GM21786 (cell line): ENCODE data around the gene CRK.
"Not testable (repeated sequence)": the region's sequence is repeated elsewhere in the genome, so short reads cannot be mapped to it uniquely, and the experiment has no call there.

Source experiments
- ATAC-seq: cut with Tn5 transposase; IDR thresholded peaks from one replicate; pipeline ENCODE4 v1.9.1; 2021; ENCODE audit not compliant: unreplicated experiment

Gene CRK

DNA sequence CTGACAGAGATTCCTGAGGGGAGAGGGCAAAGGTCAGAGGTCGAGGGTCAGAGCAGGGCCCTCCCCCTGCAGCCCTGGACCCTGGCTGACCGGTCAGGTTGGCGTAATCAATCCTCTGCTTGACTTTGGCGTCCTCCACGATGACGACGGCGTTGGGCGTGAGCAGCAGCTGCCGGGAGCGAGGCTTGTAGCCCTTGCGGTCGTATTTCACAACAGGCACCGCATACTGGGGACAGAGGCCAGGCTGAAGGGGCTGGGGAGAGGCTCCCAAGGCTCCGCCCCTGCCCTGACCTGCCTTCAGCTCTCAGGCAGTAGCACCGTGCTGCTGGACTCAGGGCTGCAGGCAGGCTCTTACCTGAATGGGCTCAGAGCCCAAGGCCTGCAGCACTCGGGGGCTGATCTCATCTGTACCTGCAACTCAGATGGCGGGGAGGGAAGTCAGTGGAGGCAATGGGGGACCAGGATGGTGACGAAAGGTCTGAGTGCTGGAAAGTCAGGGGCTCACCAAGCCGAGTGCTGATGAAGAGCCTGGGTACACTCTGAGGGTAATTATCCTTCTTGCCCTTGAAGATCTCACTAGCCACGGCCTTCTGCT lies 12.0 kb upstream of the CRK start:
- no peak for ATAC-seq

GRCh38 chr17:1467258-1467657 lies 11.2 kb upstream of the CRK start:
- ATAC-seq, result no peak

DNA sequence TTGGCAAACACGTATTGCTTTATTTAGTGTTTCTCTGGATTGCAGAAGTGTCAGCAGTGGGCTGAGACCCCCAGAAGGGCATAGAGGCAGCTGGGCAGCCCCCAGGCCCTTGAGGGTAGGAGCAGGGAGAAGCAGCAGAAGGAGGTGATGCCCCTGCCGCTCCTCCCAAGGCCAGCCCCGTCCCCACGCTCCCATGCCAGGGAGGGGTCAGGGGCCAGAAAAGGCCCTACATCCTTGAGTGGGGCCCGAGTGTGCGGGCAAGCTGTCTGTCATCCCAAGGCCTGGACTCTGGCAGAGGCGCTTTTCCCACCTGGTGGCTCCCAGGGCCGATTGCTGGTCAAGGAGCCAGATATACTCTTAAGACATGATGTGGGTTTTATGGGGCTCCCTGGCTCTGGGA lies 8.2 kb upstream of the CRK start:
- no peak for ATAC-seq

DNA sequence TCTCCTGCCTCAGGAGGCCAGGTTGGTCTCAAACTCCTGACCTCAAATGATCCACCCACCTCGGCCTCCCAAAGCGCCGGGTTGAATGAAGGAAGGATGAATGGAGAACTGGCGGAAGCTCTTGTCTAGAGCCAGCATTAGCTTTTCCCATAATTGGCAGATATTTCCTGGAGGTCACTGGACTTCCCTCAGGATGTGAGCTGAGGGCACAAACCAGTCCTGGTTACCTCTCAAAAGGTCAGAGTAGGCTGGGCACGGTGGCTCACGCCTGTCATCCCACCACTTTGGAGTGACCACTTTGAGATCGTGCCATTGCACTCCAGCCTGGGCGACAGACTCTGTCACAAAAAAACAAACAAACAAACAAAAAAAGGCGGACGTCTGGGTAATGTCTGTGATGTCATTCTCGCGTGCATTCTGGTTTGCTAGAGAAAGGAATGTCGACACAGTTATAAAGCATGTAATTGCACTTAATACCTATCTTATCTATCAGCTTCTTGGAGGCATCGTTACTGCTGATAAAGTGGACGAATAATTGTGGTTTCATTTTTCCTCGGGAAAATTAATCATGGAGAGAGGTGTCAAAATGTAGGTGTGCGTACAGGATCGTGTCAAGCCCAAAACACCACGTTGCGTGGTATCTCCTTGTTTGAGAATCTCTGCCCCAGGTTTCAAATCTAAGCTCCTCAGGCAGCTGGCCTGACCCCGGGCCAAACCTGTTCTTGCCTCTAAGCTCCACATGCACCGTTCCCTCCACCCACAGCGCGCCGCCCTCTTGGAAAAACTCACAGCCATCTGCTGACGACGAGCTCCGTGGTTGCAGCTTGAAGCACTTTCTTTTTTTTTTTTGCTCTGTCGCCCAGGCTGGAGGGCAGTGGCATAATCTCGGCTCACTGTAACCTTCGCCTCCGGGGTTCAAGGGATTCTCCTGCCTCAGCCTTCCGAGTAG lies 6.4 kb upstream of the CRK start:
- no peak for ATAC-seq

DNA sequence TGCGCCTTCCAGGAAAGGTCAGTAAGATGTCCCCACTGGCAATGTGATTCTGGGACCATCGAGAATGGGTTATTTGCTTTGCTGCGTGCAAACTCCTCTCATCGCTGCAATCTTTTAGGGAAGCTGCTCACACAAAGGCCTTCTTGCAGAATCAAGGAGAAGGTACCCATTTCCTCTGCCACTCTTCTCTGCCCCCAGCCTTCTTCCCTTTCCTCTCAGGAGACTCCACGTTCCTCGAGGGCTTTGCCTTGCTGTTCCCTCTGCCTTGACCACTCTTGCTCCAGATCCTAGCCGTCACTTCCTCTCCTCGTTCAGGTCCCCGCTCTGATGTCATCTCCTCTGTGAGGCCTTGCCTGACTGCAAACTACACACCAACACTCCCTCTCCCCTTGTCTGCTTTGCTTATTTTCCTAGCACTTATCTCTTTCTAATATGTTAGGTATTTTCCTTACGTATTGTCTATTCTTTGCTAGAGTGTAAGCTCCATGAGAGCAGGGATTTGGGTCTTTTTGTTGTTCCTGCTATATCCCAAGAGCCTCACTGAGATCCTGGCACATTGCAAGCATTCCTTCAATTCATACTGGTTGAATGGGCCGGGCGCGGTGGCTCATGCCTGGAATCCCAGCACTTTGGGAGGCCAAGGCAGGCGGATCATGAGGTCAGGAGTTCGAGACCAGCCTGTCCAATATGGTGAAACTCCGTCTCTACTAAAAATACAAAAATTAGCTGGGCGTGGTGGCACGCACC lies 5.3 kb upstream of the CRK start:
- no peak for ATAC-seq

DNA sequence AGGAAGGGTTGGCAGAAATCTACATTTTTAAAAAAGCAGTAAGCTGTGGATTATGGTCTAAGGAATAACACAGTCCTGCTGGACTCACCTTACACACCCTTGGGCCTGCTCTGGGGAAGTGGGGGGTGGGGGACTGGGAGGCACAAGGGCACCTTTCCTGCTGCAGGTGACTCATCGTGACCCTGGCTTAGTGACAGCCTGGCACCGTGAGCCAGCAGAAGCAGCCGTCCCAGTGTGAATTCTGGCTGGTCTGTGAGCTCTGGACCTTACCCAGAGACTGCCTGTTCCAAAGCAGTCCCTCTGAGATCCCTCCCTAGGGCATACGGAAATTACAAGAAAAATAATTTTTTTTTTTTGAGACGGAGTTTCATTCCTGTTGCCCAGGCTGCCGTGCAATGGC lies 4.2 kb upstream of the CRK start:
- no peak for ATAC-seq

DNA sequence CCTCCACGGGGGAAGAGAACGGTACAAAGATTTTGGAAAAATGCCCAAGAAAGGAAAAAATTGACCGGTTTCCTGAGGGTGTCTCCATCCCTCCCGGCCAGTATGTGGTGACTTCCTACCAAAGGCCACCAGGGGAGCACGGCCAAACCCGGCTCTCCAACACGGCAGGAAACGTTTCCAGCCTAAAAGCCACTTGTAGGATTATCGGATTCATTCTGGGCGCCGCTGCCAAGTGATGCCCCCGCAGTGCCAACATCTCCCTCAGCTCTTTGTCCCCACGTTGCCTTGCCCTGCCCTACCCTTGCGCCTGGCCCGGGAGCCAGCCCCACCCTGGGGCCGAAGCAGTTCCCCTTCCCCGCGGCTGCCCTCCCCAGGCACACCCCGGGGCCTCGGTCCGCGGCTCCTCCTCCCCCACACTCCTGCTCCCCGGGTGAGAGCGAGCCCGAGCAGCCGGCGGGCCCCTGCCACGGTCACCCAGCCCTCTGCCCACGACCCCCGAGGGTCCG lies 688 bp downstream of the CRK start:
- peak; percentile 19 for ATAC-seq

GRCh38 chr17:1454541-1454940 lies 1.5 kb downstream of the CRK start:
- ATAC-seq, result no peak

DNA sequence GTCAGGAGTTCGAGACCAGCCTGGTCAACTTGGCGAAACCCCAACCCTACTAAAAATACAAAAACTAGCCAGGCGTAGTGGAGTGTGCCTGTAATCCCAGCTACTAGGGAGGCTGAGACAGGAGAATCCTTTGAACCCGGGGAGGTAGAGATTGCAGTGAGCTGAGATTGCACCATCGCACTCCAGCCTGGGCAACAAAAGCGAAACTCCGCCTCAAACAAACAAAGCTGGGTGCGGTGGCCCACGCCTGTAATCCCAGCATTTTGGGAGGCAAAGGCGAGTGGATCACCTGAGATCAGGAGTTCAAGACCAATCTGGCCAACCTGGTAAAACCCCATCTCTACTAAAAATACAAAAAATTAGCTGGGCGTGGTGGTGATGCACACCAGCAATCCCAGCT lies 2.3 kb downstream of the CRK start:
- not testable (repeated sequence) for ATAC-seq

DNA sequence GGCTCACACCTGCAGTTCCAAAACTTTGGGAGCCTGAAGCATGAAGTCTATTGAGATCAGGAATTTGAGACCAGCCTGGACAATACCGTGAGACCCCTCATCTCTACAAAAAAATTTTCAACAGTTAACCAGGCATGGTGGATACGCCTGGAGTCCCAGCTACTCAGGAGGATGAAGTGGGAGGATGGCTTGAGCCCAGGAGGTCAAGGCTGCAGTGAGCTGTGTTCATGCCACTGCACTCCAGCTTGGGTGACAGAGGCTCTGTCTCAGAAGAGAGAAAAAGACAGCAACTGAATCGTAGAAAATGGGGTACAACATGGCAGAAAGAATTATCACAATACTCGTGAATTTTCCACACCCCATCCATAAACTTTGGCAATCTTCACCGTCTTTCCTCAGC lies 3.2 kb downstream of the CRK start:
- ATAC-seq, result no peak

DNA sequence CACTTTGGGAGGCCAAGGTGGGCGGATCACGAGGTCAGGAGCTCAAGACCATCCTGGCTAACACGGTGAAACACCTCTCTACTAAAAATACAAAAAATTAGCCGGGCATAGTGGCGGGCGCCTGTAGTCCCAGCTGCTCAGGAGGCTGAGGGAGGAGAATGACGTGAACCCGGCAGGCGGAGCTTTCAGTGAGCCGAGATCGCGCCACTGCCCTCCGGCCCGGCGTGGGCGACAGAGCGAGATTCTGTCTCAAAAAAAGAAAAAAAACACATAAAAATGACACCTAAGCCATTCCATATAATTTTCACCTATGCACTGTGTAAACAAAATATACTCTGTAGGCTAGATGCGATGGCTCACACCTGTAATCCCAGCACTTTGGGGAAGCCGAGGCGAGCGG lies 5.8 kb downstream of the CRK start:
- not testable (repeated sequence) for ATAC-seq

GRCh38 chr17:1449412-1449967 lies 6.5 kb downstream of the CRK start:
- ATAC-seq, result no peak

GRCh38 chr17:1447052-1447451 lies 9.0 kb downstream of the CRK start:
- ATAC-seq, result no peak

- no peak for ATAC-seq
Measured at GRCh38 chr17:1446201-1446600, 9.8 kb downstream of the CRK start.

DNA sequence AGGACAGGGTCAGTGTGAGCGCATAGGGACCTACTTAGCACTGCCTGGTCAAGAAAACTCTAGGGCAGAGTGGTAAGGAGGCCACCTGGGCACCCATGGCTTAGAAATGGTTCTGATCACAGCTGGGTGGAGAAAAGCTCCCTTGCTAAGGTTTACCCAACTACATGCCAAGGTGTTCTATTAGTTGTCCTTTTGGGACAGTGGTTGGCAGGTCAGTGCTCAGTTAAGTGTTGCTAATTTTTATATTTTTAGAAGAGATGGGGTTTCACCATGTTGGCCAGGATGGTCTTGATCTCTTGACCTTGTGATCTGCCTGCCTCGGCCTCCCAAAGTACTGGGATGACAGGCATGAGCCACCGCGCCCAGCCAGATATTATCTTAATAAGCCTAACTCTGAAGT lies 10.3 kb downstream of the CRK start:
- not testable (repeated sequence) for ATAC-seq

- ATAC-seq, result not testable (repeated sequence)
Measured at GRCh38 chr17:1442721-1443120, 13.3 kb downstream of the CRK start.

GRCh38 chr17:1442187-1442586 lies 13.8 kb downstream of the CRK start:
- no peak for ATAC-seq

DNA sequence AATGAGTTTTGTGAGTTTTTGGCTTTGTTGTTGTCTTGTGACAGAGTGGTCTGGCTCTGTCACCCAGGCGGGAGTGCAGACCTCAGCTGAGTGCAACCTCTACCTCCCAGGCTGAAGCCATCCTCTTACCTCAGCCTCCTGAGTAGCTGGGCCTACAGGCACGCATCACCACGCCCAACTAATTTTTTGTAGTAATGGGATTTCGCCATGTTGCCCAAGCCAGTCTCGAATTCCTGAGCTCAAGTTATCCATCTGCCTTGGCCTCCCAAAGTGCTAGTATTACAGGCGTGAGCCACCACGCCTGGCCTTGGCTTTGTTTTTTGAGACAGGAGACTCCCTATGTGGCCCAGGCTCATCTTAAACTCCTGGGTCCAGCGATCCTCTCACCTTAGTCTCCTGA lies 15.1 kb downstream of the CRK start:
- no peak for ATAC-seq

GRCh38 chr17:1438593-1439083 lies 17.4 kb downstream of the CRK start:
- ATAC-seq, result no peak

- no peak for ATAC-seq
Measured at GRCh38 chr17:1435326-1435725, 20.7 kb downstream of the CRK start.

DNA sequence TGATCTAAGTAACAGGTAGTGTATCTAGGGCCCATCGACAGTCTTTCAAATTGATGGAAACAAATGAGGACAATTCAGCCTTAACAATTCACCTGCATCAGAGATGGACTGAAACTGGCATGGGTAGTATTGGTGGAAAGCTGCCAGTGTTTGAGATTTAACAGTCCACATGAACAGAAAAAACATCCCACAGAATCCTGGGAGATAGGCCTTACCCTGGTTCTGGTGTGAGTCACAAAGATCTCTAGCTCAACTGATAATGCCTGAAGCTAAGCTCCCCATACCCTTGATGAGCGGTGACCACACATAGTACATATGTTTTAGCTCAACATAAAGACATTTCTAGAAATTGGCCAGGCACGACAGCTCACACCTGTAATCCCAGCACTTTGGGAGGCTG lies 21.9 kb downstream of the CRK start:
- ATAC-seq, result no peak
